DMS53 (cell line): ENCODE data around the gene DNAJC11.
"Not testable (repeated sequence)": the region's sequence is repeated elsewhere in the genome, so short reads cannot be mapped to it uniquely, and the experiment has no call there.

Experiments used
- DNase-seq: peaks from one replicate; lab custom pipeline; 2025; lab: John Stamatoyannopoulos, UW

The DNAJC11 gene

GRCh38 chr1:6601049-6601922 lies 100.3 kb downstream of the DNAJC11 start:
- peak; percentile 78 for DNase-seq

GRCh38 chr1:6600410-6601048 lies 101.1 kb downstream of the DNAJC11 start:
- no peak for DNase-seq

- DNase-seq: not testable (repeated sequence)
Observed at GRCh38 chr1:6599991-6600390, 101.6 kb downstream of the DNAJC11 start.

GRCh38 chr1:6599141-6599975 lies 102.3 kb downstream of the DNAJC11 start:
- DNase-seq: no peak

GRCh38 chr1:6597777-6598131 lies 103.9 kb downstream of the DNAJC11 start:
- no peak for DNase-seq

GRCh38 chr1:6596886-6597776 lies 104.5 kb downstream of the DNAJC11 start:
- DNase-seq: no peak

- no peak for DNase-seq
Observed at GRCh38 chr1:6596351-6596750, 105.3 kb downstream of the DNAJC11 start.

- DNase-seq: peak; percentile 62
Observed at GRCh38 chr1:6594977-6595740, 106.5 kb downstream of the DNAJC11 start.

- no peak for DNase-seq
Observed at GRCh38 chr1:6593810-6594209, 107.8 kb downstream of the DNAJC11 start.

- no peak for DNase-seq
Observed at GRCh38 chr1:6592865-6593593, 108.6 kb downstream of the DNAJC11 start.

- no peak for DNase-seq
Observed at GRCh38 chr1:6592441-6592840, 109.2 kb downstream of the DNAJC11 start.

GRCh38 chr1:6591644-6592043 lies 110.0 kb downstream of the DNAJC11 start:
- DNase-seq: no peak

GRCh38 chr1:6591222-6591621 lies 110.4 kb downstream of the DNAJC11 start:
- no peak for DNase-seq

- DNase-seq: no peak
Observed at GRCh38 chr1:6590046-6590445, 111.6 kb downstream of the DNAJC11 start.

- no peak for DNase-seq
Observed at GRCh38 chr1:6588893-6589520, 112.6 kb downstream of the DNAJC11 start.

GRCh38 chr1:6588128-6588892 lies 113.3 kb downstream of the DNAJC11 start:
- DNase-seq: no peak

- DNase-seq: peak; percentile 81
Observed at GRCh38 chr1:6587261-6588005, 114.2 kb downstream of the DNAJC11 start.

- DNase-seq: no peak
Observed at GRCh38 chr1:6586404-6586816, 115.2 kb downstream of the DNAJC11 start.
